GM21786 (cell line): Measurements from ENCODE around the gene SIVA1.
A peak's percentile ranks its signal among the peaks of the same experiment; 100 is the strongest.

ENCODE experiments used
- ATAC-seq: cut with Tn5 transposase; IDR thresholded peaks from one replicate; pipeline ENCODE4 v1.9.1; 2021; ENCODE audit not compliant: unreplicated experiment

SIVA1 gene

GRCh38 chr14:104752735-104753527 lies at the start of gene SIVA1:
SIVA1 (plus strand) TSS chr14:104753147; CDS start chr14:104753202, 55 bp downstream.
- peak; percentile 90 for ATAC-seq

- no peak for ATAC-seq
Observed at GRCh38 chr14:104703269-104703668, 49.7 kb upstream of the SIVA1 start.

- no peak for ATAC-seq
Observed at GRCh38 chr14:104704252-104704651, 48.7 kb upstream of the SIVA1 start.

- ATAC-seq: no peak
Observed at GRCh38 chr14:104705340-104706047, 47.5 kb upstream of the SIVA1 start.

- ATAC-seq: no peak
Observed at GRCh38 chr14:104706733-104707607, 46.0 kb upstream of the SIVA1 start.

- ATAC-seq: no peak
Observed at GRCh38 chr14:104707608-104708595, 45.0 kb upstream of the SIVA1 start.

GRCh38 chr14:104708606-104709268 lies 44.2 kb upstream of the SIVA1 start:
- ATAC-seq: peak; percentile 59

GRCh38 chr14:104709387-104710039 lies 43.4 kb upstream of the SIVA1 start:
- no peak for ATAC-seq

- no peak for ATAC-seq
Observed at GRCh38 chr14:104710071-104710735, 42.7 kb upstream of the SIVA1 start.

GRCh38 chr14:104712881-104713734 lies 39.8 kb upstream of the SIVA1 start:
- ATAC-seq: no peak

GRCh38 chr14:104714066-104714465 lies 38.9 kb upstream of the SIVA1 start:
- no peak for ATAC-seq

- no peak for ATAC-seq
Observed at GRCh38 chr14:104714681-104715080, 38.3 kb upstream of the SIVA1 start.

GRCh38 chr14:104715416-104715815 lies 37.5 kb upstream of the SIVA1 start:
- no peak for ATAC-seq

- ATAC-seq: no peak
Observed at GRCh38 chr14:104715871-104716270, 37.1 kb upstream of the SIVA1 start.

GRCh38 chr14:104717137-104717536 lies 35.8 kb upstream of the SIVA1 start:
- no peak for ATAC-seq

GRCh38 chr14:104717646-104718045 lies 35.3 kb upstream of the SIVA1 start:
- no peak for ATAC-seq

GRCh38 chr14:104718147-104718546 lies 34.8 kb upstream of the SIVA1 start:
- ATAC-seq: no peak

- no peak for ATAC-seq
Observed at GRCh38 chr14:104718871-104719270, 34.1 kb upstream of the SIVA1 start.
